Measurements from ENCODE around the gene OAS2.

DNA sequence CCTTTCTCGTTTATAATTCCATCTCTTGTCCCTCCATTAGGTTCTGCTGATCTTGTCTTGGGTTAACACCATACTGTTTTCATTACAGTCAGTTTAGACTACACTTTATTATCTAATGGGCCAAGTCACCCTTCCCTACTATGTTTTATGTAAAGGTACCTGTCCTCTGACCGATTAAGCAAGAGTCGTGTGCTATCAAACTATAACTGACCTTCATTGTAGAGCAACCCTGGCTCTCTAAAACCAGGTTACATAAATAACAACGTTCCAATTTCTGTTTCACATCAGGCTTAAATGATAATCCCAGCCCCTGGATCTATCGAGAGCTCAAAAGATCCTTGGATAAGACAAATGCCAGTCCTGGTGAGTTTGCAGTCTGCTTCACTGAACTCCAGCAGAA lies 16.7 kb downstream of the OAS2 start:
- TF ChIP-seq, protein P1, sequence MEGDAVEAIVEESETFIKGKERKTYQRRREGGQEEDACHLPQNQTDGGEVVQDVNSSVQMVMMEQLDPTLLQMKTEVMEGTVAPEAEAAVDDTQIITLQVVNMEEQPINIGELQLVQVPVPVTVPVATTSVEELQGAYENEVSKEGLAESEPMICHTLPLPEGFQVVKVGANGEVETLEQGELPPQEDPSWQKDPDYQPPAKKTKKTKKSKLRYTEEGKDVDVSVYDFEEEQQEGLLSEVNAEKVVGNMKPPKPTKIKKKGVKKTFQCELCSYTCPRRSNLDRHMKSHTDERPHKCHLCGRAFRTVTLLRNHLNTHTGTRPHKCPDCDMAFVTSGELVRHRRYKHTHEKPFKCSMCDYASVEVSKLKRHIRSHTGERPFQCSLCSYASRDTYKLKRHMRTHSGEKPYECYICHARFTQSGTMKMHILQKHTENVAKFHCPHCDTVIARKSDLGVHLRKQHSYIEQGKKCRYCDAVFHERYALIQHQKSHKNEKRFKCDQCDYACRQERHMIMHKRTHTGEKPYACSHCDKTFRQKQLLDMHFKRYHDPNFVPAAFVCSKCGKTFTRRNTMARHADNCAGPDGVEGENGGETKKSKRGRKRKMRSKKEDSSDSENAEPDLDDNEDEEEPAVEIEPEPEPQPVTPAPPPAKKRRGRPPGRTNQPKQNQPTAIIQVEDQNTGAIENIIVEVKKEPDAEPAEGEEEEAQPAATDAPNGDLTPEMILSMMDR (IDR thresholded peaks at IDR 0.05; ENCODE audit: poor library complexity, severe bottlenecking), result no peak
- TF ChIP-seq POLR2AphosphoS5 (IDR thresholded peaks at IDR 0.05) (no peak), EZH2 (IDR thresholded peaks at IDR 0.05; ENCODE audit: borderline replicate concordance, insufficient read depth, low read length, poor library complexity, severe bottlenecking) (no peak), TAF1 (IDR thresholded peaks at IDR 0.05; ENCODE audit: low read depth) (no peak), EP300 (conservative IDR thresholded peaks at IDR 0.05; ENCODE audit: poor library complexity, severe bottlenecking) (no peak), RAD21 (conservative IDR thresholded peaks at IDR 0.05) (no peak), SMC3 (conservative IDR thresholded peaks at IDR 0.05; ENCODE audit: poor library complexity) (no peak), MXI1 (conservative IDR thresholded peaks at IDR 0.05; ENCODE audit: poor library complexity, severe bottlenecking) (no peak)
- TF ChIP-seq, protein P2, sequence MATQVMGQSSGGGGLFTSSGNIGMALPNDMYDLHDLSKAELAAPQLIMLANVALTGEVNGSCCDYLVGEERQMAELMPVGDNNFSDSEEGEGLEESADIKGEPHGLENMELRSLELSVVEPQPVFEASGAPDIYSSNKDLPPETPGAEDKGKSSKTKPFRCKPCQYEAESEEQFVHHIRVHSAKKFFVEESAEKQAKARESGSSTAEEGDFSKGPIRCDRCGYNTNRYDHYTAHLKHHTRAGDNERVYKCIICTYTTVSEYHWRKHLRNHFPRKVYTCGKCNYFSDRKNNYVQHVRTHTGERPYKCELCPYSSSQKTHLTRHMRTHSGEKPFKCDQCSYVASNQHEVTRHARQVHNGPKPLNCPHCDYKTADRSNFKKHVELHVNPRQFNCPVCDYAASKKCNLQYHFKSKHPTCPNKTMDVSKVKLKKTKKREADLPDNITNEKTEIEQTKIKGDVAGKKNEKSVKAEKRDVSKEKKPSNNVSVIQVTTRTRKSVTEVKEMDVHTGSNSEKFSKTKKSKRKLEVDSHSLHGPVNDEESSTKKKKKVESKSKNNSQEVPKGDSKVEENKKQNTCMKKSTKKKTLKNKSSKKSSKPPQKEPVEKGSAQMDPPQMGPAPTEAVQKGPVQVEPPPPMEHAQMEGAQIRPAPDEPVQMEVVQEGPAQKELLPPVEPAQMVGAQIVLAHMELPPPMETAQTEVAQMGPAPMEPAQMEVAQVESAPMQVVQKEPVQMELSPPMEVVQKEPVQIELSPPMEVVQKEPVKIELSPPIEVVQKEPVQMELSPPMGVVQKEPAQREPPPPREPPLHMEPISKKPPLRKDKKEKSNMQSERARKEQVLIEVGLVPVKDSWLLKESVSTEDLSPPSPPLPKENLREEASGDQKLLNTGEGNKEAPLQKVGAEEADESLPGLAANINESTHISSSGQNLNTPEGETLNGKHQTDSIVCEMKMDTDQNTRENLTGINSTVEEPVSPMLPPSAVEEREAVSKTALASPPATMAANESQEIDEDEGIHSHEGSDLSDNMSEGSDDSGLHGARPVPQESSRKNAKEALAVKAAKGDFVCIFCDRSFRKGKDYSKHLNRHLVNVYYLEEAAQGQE (IDR thresholded peaks at IDR 0.05; ENCODE audit: borderline replicate concordance), result no peak

Data from neural cell (in vitro differentiated cells).